COR-L47 (cell line): ENCODE measurements around the gene CUL4B.
"Not testable (repeated sequence)": the region's sequence is repeated elsewhere in the genome, so short reads cannot be mapped to it uniquely, and the experiment has no call there.

Experiments used
- DNase-seq: peaks from one replicate; lab custom pipeline; 2025; lab: John Stamatoyannopoulos, UW

CUL4B gene

GRCh38 chrX:120522820-120523219, 37.9 kb downstream of the CUL4B start:
- DNase-seq = no peak

- no peak for DNase-seq
Measured at GRCh38 chrX:120517936-120518335, 42.8 kb downstream of the CUL4B start.

DNA sequence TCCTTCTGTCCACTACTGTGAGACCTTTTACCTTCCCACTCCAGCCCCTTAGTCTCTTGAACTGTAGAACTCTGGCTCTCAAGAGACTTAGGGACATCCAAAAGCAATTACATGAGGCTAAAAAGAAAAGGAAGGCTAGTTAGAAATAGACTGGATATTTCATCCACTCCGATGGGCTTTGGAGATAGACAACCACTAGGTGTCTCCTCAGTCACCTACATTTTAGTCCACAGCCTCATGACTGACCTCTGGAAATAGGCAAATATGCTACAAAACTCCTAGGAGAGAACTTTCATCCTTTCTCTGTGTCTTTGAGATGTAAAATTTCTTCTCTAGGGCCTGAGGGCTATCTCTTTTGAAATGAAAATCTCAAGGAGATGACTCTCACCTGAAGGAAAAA, 46.5 kb downstream of the CUL4B start:
- no peak for DNase-seq

- DNase-seq = no peak
Measured at GRCh38 chrX:120512627-120513026, 48.1 kb downstream of the CUL4B start.

GRCh38 chrX:120512222-120512621, 48.5 kb downstream of the CUL4B start:
- DNase-seq = no peak

GRCh38 chrX:120504569-120504968, 56.2 kb downstream of the CUL4B start:
- no peak for DNase-seq

- DNase-seq = no peak
Measured at GRCh38 chrX:120499301-120500072, 61.3 kb downstream of the CUL4B start.

GRCh38 chrX:120490119-120490518, 70.6 kb downstream of the CUL4B start:
- DNase-seq = not testable (repeated sequence)

GRCh38 chrX:120486786-120487185, 74.0 kb downstream of the CUL4B start:
- DNase-seq = no peak

- peak; percentile 77 for DNase-seq
Measured at GRCh38 chrX:120485638-120486520, 74.9 kb downstream of the CUL4B start.

DNA sequence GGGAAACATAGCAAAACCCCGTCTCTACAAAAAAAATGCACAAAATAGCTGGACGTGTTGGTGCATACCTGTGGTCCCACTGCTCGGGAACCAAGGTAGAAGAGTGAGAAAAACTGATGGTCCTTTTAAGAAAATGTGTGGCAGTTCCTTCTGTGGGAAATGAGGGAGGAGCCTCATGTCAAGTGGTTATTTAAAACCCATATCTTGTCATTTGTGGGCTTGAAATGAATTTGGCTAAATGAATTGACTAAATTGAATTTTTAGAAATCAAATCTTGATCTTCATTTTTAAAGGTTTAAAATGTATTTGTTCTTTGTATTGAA, 75.5 kb downstream of the CUL4B start:
- DNase-seq = no peak

DNA sequence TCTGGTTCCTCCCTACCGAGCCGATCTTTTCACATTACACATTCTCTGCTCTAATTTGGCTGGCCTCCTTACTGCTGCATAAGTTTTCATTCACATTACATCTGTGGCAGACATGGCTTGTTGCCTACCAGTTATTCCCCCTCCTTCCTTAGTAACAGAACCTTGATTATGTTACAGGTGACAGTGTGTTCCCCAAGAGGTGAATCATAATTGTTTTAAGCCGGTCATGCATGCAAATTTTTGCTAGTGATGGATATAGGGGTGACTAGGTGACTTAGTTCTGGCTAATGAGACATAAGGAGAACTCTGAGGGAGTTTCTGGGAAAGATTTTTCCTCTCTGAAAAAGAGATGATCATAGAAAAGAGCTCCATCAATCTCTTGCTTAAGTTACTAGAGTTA, 83.3 kb downstream of the CUL4B start:
- no peak for DNase-seq

DNA sequence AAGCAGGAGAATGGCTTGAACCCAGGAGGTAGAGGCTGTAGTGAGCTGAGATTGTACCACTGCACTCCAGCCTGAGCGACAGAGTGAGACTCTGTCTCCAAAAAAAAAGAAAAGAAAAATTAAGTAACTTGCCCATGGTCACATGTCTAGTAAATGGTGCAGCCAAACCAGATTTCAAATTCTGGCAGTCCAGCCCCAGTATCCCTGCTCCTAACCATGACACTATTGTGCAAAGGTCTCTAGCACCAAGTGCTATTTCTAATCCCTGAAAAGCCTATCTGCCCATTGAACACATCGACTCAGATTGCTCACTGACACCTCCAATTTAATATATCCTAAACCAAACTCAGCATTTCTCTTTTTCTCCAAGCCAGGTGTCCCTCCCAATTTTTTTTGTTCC, 84.0 kb downstream of the CUL4B start:
- DNase-seq = no peak

DNA sequence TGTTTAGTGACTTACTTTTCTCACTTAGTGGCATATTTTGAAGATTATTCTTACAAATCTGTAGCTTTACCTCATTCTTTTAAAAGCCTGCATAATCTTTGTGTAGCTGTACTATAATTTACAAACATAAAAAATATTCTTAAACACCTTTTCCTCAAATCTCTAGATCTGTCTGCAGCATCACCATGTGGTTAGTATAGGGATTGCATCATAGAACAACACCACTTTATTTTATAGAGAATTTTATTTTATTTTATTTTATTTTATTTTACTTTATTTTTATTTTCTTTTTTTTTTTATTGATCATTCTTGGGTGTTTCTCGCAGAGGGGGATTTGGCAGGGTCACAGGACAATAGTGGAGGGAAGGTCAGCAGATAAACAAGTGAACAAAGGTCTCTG, 85.3 kb downstream of the CUL4B start:
- DNase-seq = not testable (repeated sequence)
